ENCODE measurements around the gene PKNOX2.

Gene PKNOX2

GRCh38 chr11:125228993-125229392 is 64.4 kb downstream of the PKNOX2 start:
- no peak overlapping the region for H3K4me3 ChIP-seq (ENCODE audit: low read length)

GRCh38 chr11:125229916-125230315 is 65.4 kb downstream of the PKNOX2 start:
- H3K36me3 ChIP-seq (ENCODE audit: control insufficient read depth, low read length) = no peaks in the 10 kb centered on the region
- H3K27ac ChIP-seq (ENCODE audit: low read depth, low read length) = no peak overlapping the region
- H3F3A ChIP-seq (ENCODE audit: control insufficient read depth, insufficient read depth) = no peaks in the 10 kb centered on the region
- H3K9me2 ChIP-seq (replicated peaks; ENCODE audit: control insufficient read depth, low read length) = no peaks in the 10 kb centered on the region
- no peak overlapping the region for H3K4me3 ChIP-seq (ENCODE audit: low read length)
- TF ChIP-seq CTCF (IDR thresholded peaks at IDR 0.05; ENCODE audit: low read depth, low read length, poor library complexity, severe bottlenecking) (no peak), EZH2phosphoT487 (IDR thresholded peaks at IDR 0.05; ENCODE audit: borderline replicate concordance, low read length) (no peak)
- peaks cover 5% of the 10 kb centered on the region for H3K27me3 ChIP-seq (ENCODE audit: control insufficient read depth, low read length)
- H3K9me3 ChIP-seq (ENCODE audit: control insufficient read depth, insufficient read depth, low read length) = no peaks in the 10 kb centered on the region
- H4K20me1 ChIP-seq (ENCODE audit: control insufficient read depth, insufficient read depth, low read depth, low read length) = no peaks in the 10 kb centered on the region
- H3K4me1 ChIP-seq (ENCODE audit: control insufficient read depth, low read length) = no peaks in the 10 kb centered on the region
- H3K79me2 ChIP-seq (ENCODE audit: control insufficient read depth, low read length) = no peaks in the 10 kb centered on the region
- H3K4me2 ChIP-seq (ENCODE audit: low read length) = no peak overlapping the region

More at GRCh38 chr11:125228993-125229392, 64.4 kb downstream of the PKNOX2 start:
- no peaks in the 10 kb centered on the region for H3F3A ChIP-seq (ENCODE audit: control insufficient read depth, insufficient read depth)
- TF ChIP-seq EZH2phosphoT487 (IDR thresholded peaks at IDR 0.05; ENCODE audit: borderline replicate concordance, low read length) (no peak), CTCF (IDR thresholded peaks at IDR 0.05; ENCODE audit: low read depth, low read length, poor library complexity, severe bottlenecking) (no peak)
- no peak overlapping the region for H3K4me2 ChIP-seq (ENCODE audit: low read length)
- H3K9me3 ChIP-seq (ENCODE audit: control insufficient read depth, insufficient read depth, low read length) = no peaks in the 10 kb centered on the region
- H3K4me1 ChIP-seq (ENCODE audit: control insufficient read depth, low read length) = no peaks in the 10 kb centered on the region
- H4K20me1 ChIP-seq (ENCODE audit: control insufficient read depth, insufficient read depth, low read depth, low read length) = no peaks in the 10 kb centered on the region
- no peak overlapping the region for H3K27ac ChIP-seq (ENCODE audit: low read depth, low read length)
- no peaks in the 10 kb centered on the region for H3K9me2 ChIP-seq (replicated peaks; ENCODE audit: control insufficient read depth, low read length)
- peaks cover 5% of the 10 kb centered on the region for H3K27me3 ChIP-seq (ENCODE audit: control insufficient read depth, low read length)
- no peaks in the 10 kb centered on the region for H3K79me2 ChIP-seq (ENCODE audit: control insufficient read depth, low read length)
- no peaks in the 10 kb centered on the region for H3K36me3 ChIP-seq (ENCODE audit: control insufficient read depth, low read length)

- Histone ChIP-seq H3K27ac (ENCODE audit: low read depth, low read length) (no peak overlapping the region), H3K9me3 (ENCODE audit: control insufficient read depth, insufficient read depth, low read length) (no peaks in the 10 kb centered on the region), H3K4me3 (ENCODE audit: low read length) (no peak overlapping the region), H3F3A (ENCODE audit: control insufficient read depth, insufficient read depth) (no peaks in the 10 kb centered on the region), H3K36me3 (ENCODE audit: control insufficient read depth, low read length) (no peaks in the 10 kb centered on the region), H3K9me2 (replicated peaks; ENCODE audit: control insufficient read depth, low read length) (no peaks in the 10 kb centered on the region), H3K79me2 (ENCODE audit: control insufficient read depth, low read length) (no peaks in the 10 kb centered on the region), H4K20me1 (ENCODE audit: control insufficient read depth, insufficient read depth, low read depth, low read length) (no peaks in the 10 kb centered on the region), H3K4me1 (ENCODE audit: control insufficient read depth, low read length) (no peaks in the 10 kb centered on the region), H3K27me3 (ENCODE audit: control insufficient read depth, low read length) (peaks cover 5% of the 10 kb centered on the region), H3K4me2 (ENCODE audit: low read length) (no peak overlapping the region)
- TF ChIP-seq CTCF (IDR thresholded peaks at IDR 0.05; ENCODE audit: low read depth, low read length, poor library complexity, severe bottlenecking) (no peak), EZH2phosphoT487 (IDR thresholded peaks at IDR 0.05; ENCODE audit: borderline replicate concordance, low read length) (no peak)
These were observed 68.6 kb downstream of the PKNOX2 start for GRCh38 chr11:125233116-125233515.

All from DOHH2 (cell line).